Activated CD4-positive, alpha-beta T cell treated with anti-CD3 and anti-CD28 coated beads, Interleukin-2, amount 50 U/mL, for 16 hours (primary cell): ENCODE data around the gene MRPS30.
"Not testable (repeated sequence)": the region's sequence is repeated elsewhere in the genome, so short reads cannot be mapped to it uniquely, and the experiment has no call there.

Source experiments
- DNase-seq: peaks from one replicate; pipeline ENCODE4 v3.0.0-alpha.2; 2020

Gene MRPS30

DNA sequence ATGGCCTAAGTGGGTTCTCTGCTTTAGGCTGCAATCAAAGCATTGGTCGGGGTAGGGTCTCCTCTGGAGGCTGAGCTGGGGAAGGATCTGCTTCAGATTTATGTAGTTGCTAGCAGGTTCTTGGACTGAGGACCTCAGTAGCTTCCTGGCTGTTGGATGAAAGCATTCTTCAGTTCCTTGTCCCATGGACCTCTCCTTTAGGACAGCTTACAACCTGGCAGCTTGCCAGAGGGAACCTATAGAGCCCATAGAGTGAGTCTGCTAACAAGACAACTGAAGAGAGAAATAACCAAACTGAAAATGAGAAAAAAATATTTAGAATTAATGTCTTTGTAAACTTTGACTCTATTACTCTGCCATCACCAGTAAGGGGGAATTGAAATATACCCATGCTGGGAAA is 12.4 kb downstream of the MRPS30 start:
- no peak for DNase-seq

GRCh38 chr5:44824662-44825061 is 15.9 kb downstream of the MRPS30 start:
- DNase-seq, result not testable (repeated sequence)

GRCh38 chr5:44827681-44828080 is 18.9 kb downstream of the MRPS30 start:
- no peak for DNase-seq

- no peak for DNase-seq
Observed at GRCh38 chr5:44828719-44829118, 20.0 kb downstream of the MRPS30 start.

GRCh38 chr5:44830951-44831350 is 22.2 kb downstream of the MRPS30 start:
- DNase-seq, result no peak

- DNase-seq, result no peak
Observed at GRCh38 chr5:44833249-44833648, 24.5 kb downstream of the MRPS30 start.

DNA sequence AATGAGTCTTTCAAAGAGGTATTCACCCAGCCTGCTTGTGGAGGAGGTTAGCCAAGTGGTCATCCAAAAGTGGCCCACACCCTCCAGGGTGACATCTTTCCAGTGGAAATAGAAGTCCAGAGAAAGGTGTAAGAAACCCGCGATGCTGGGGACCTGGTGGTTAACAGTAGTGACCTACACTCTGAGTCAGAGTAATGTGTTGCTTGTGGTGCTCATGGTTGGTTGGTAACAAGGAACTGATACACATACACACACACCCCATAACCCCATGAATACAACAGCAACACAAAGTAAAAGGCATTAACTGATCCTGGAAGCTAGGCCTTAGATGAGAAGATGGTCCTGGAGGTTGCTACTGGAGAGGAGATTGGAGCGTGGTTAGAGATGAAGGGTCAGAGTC is 26.9 kb downstream of the MRPS30 start:
- no peak for DNase-seq

GRCh38 chr5:44839018-44839681 is 30.4 kb downstream of the MRPS30 start:
- no peak for DNase-seq

DNA sequence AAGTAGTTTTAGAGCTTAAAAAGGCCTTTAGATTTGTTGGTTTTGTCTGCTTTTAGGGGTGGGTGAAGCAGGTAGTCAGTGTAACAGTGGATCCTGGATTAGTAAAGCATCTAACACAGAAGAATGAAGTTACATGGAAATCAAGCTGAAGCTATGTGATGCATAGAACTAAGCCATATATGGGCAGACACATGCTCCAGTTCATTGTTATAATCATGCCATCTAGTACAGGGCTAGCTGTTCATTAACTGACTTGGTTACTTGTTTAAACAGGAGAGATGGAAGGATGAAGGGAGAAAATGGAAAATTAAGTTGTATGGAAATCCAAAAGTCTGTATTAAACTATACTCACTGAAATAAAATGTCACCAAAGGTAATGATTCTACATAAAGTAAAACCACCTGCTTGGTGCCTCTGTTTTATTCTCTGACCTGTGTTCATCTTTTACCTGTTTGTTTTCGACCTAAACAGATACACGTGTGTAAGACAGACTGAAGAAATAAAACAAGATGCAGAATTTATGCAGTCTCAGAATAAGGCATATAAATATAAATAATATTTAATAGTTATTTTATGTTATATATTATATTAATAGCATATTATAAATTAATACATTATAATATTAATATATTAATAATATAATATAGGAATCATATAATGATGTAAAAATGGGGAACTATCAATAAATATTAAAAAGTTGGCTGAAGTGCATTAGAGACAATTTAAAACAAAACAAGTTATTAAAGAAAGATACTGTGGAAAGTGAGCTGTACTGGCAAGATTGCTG is 33.9 kb downstream of the MRPS30 start:
- DNase-seq, result no peak

DNA sequence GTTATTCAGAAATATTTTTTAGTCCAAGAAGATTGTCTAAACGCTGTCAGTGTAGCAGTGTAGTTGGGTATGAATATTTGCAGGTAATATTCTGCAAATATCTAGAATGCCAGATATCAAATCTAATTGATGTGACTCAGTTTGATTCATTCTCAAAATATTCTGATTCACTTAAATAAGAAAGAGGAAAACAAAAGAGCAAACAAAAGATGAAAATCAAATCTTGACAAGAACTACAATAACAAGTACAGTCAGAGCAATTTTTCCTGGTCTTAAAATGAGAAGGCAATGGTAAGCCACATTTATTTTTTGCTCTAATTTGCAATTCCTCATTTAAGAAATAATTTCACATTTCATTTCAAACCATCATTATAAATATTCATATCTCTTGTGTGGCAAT is 36.0 kb downstream of the MRPS30 start:
- DNase-seq, result no peak

- no peak for DNase-seq
Observed at GRCh38 chr5:44845777-44846176, 37.0 kb downstream of the MRPS30 start.

- no peak for DNase-seq
Observed at GRCh38 chr5:44847206-44847852, 38.6 kb downstream of the MRPS30 start.

- no peak for DNase-seq
Observed at GRCh38 chr5:44860267-44860666, 51.5 kb downstream of the MRPS30 start.

DNA sequence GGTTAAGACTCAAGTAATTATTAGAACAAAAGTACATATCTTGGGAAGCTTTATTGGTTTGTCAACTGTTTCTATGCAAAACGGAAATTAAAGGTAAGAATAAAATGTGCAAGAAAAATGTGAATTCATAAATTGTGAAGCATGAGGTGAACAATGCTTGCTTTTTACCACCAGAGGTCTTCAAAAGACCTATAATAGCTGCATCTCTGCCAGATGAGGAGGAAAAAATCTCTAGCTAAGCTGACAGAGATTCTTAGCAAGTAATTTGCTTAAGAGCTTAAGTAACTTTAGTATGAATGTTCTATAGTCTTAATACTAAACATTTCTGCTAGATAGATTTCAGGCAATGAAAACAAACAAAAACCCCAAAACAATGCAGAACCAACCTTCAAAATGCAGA is 54.1 kb downstream of the MRPS30 start:
- no peak for DNase-seq
